Measurements from ENCODE around the gene GPS2.
A peak's percentile ranks its signal among the peaks of the same experiment; 100 is the strongest.

Gene GPS2

GRCh38 chr17:7293159-7293558, 22.0 kb downstream of the GPS2 start:
- no peak for DNase-seq (ENCODE audit: low read depth)

- DNase-seq (ENCODE audit: low read depth) = no peak
Observed at GRCh38 chr17:7292729-7293128, 22.4 kb downstream of the GPS2 start.

GRCh38 chr17:7292194-7292593, 23.0 kb downstream of the GPS2 start:
- no peak for DNase-seq (ENCODE audit: low read depth)

- DNase-seq (ENCODE audit: low read depth) = no peak
Observed at GRCh38 chr17:7290685-7291084, 24.5 kb downstream of the GPS2 start.

GRCh38 chr17:7290166-7290565, 25.0 kb downstream of the GPS2 start:
- DNase-seq (ENCODE audit: low read depth) = no peak

- DNase-seq (ENCODE audit: low read depth) = no peak
Observed at GRCh38 chr17:7289256-7290032, 25.7 kb downstream of the GPS2 start.

GRCh38 chr17:7285679-7286078, 29.5 kb downstream of the GPS2 start:
- no peak for DNase-seq (ENCODE audit: low read depth)

GRCh38 chr17:7284911-7285310, 30.2 kb downstream of the GPS2 start:
- no peak for DNase-seq (ENCODE audit: low read depth)

GRCh38 chr17:7283471-7284216, 31.5 kb downstream of the GPS2 start:
- DNase-seq (ENCODE audit: low read depth) = no peak

GRCh38 chr17:7282752-7283321, 32.3 kb downstream of the GPS2 start:
- no peak for DNase-seq (ENCODE audit: low read depth)

GRCh38 chr17:7281953-7282751, 33.0 kb downstream of the GPS2 start:
- no peak for DNase-seq (ENCODE audit: low read depth)

- peak; percentile 66 for DNase-seq (ENCODE audit: low read depth)
Observed at GRCh38 chr17:7281074-7281952, 33.8 kb downstream of the GPS2 start, which contains the start of gene SLC2A4. TSS of gene SLC2A4 (plus strand) at chr17:7281718. CDS start at chr17:7281935, 217 bp downstream.

- DNase-seq (ENCODE audit: low read depth) = peak; percentile 71
Observed at GRCh38 chr17:7280519-7281073, 34.6 kb downstream of the GPS2 start.

- no peak for DNase-seq (ENCODE audit: low read depth)
Observed at GRCh38 chr17:7279448-7279847, 35.7 kb downstream of the GPS2 start.

GRCh38 chr17:7266784-7267183, 48.4 kb downstream of the GPS2 start:
- no peak for DNase-seq (ENCODE audit: low read depth)

GRCh38 chr17:7263801-7264078, 51.4 kb downstream of the GPS2 start:
- no peak for DNase-seq (ENCODE audit: low read depth)

GRCh38 chr17:7262935-7263800, 52.0 kb downstream of the GPS2 start:
- no peak for DNase-seq (ENCODE audit: low read depth)
